SK-N-SH (cell line): ENCODE measurements around the gene MIGA2. TPM values are rescaled to one million over a fixed set of nuclear protein-coding genes. Genes with fewer than 3 reads are reported as not detected.

Experiments
- CTCF ChIA-PET: fragments of 300-600, 350-600 bp; formaldehyde crosslinking; extraction: SDS; loops from one replicate; lab custom pipeline; 2021; lab: Yijun Ruan, JAX
- POLR2A ChIA-PET: fragments of 350-600 bp; sonication (Branson Sonifier 250); formaldehyde crosslinking; extraction: SDS; loops from one replicate; lab custom pipeline; 2020; ENCODE audit warnings: antibody characterized with exemption, inconsistent platforms; lab: Yijun Ruan, JAX
- DNase-seq: peaks from one replicate; pipeline ENCODE4 v3.0.0; 2012
- H2AFZ ChIP-seq: fragments of 200-600 bp; sonication (generic); 2 replicates; pipeline ENCODE4 v1.8.1; 2016; ENCODE audit warnings: antibody characterized with exemption, mild to moderate bottlenecking, low read depth
- H3F3A ChIP-seq: fragments of 200-600 bp; sonication (generic); replicated peaks from 2 replicates; pipeline ENCODE3; 2016; ENCODE audit warnings: antibody characterized with exemption, mild to moderate bottlenecking; ENCODE audit not compliant: insufficient read depth
- H3K27ac ChIP-seq, 2 experiments: fragments of 200-500 bp in 1 of 2; fragments of 200-600 bp in 1 of 2; sonication (Bioruptor generic) in 1 of 2; sonication (generic), shearing (Covaris generic) in 1 of 2; 2 replicates each; pipeline versions ENCODE4 v1.5.1 to v1.6.1; 2014 to 2016; ENCODE audit warnings: low read depth in 2 of 2, inconsistent platforms in 1 of 2, low read length in 1 of 2, mild to moderate bottlenecking in 1 of 2, mixed read lengths in 1 of 2
- H3K27me3 ChIP-seq: fragments of 200-600 bp; sonication (generic), shearing (Covaris generic); 2 replicates; pipeline ENCODE4 v1.6.1; 2016; ENCODE audit warnings: mixed run types; ENCODE audit not compliant: insufficient read depth
- H3K36me3 ChIP-seq, 2 experiments: fragments of 200-500 bp in 1 of 2; fragments of 200-600 bp in 1 of 2; sonication (Bioruptor generic) in 1 of 2; sonication (generic) in 1 of 2; replicated peaks in 1 of 2; 2 replicates each; pipeline versions ENCODE3 to v1.5.1; 2014 to 2016; ENCODE audit warnings: low read length in 1 of 2, mild to moderate bottlenecking in 1 of 2; ENCODE audit not compliant: insufficient read depth in 2 of 2, control insufficient read depth in 1 of 2
- H3K4me1 ChIP-seq, 2 experiments: fragments of 200-500 bp in 1 of 2; fragments of 200-600 bp in 1 of 2; sonication (Bioruptor generic) in 1 of 2; sonication (generic), shearing (Covaris generic) in 1 of 2; 2 replicates each; pipeline versions ENCODE4 v1.5.1 to v1.6.1; 2014 to 2016; ENCODE audit warnings: low read depth in 1 of 2, low read length in 1 of 2, mixed run types in 1 of 2; ENCODE audit not compliant: insufficient read depth in 2 of 2, control insufficient read depth in 1 of 2
- H3K4me2 ChIP-seq: fragments of 200-600 bp; sonication (generic), shearing (Covaris generic); 2 replicates; pipeline ENCODE4 v1.6.1; 2017; ENCODE audit warnings: mixed run types
- H3K4me3 ChIP-seq, 2 experiments: fragments of 200-500 bp in 1 of 2; fragments of 200-600 bp in 1 of 2; sonication (Bioruptor generic) in 1 of 2; sonication (generic), shearing (Covaris generic) in 1 of 2; 2 replicates each; pipeline versions ENCODE4 v1.5.1 to v1.8.1; 2014 to 2016; ENCODE audit warnings: low read depth in 2 of 2, inconsistent platforms in 1 of 2, low read length in 1 of 2, mild to moderate bottlenecking in 1 of 2, mixed read lengths in 1 of 2, moderate library complexity in 1 of 2
- H3K79me2 ChIP-seq: fragments of 200-600 bp; sonication (generic); 2 replicates; pipeline ENCODE4 v1.8.1; 2017; ENCODE audit warnings: mild to moderate bottlenecking; ENCODE audit not compliant: insufficient read depth
- H3K9ac ChIP-seq: fragments of 200-600 bp; sonication (generic); 2 replicates; pipeline ENCODE4 v1.6.1; 2017; ENCODE audit warnings: mixed run types
- H3K9me2 ChIP-seq: fragments of 200-600 bp; sonication (generic); 2 replicates; pipeline ENCODE4 v1.6.1; 2017; ENCODE audit warnings: mixed run types
- H3K9me3 ChIP-seq: fragments of 200-600 bp; sonication (generic); 2 replicates; pipeline ENCODE4 v1.6.1; 2017; ENCODE audit warnings: mixed run types, mild to moderate bottlenecking, moderate library complexity
- H4K20me1 ChIP-seq: fragments of 200-600 bp; sonication (generic); 2 replicates; pipeline ENCODE4 v1.6.1; 2017; ENCODE audit warnings: mild to moderate bottlenecking, mixed run types; ENCODE audit not compliant: insufficient read depth
- CHD2 ChIP-seq: fragments of 150-350 bp; IDR thresholded peaks from 2 replicates; pipeline ENCODE4 v1.6.1; 2018; ENCODE audit warnings: low read length; ENCODE audit not compliant: partially characterized antibody
- ELF1 ChIP-seq: IDR thresholded peaks from 2 replicates; pipeline ENCODE4 v1.4.0; 2012
- EP300 ChIP-seq, 2 experiments: IDR thresholded peaks; 2 replicates each; pipeline versions ENCODE4 v1.4.0 to v1.6.1; 2012; ENCODE audit warnings: borderline replicate concordance in 1 of 2, low read depth in 1 of 2, low read length in 1 of 2
- FOSL2 ChIP-seq: IDR thresholded peaks from 2 replicates; pipeline ENCODE4 v1.4.0; 2012; ENCODE audit warnings: low read depth, mild to moderate bottlenecking, moderate library complexity, borderline replicate concordance
- FOXM1 ChIP-seq: IDR thresholded peaks from 2 replicates; pipeline ENCODE4 v1.4.0; 2012; ENCODE audit warnings: low read depth, mild to moderate bottlenecking
- IRF3 ChIP-seq: fragments of 150-350 bp; IDR thresholded peaks from 2 replicates; pipeline ENCODE4 v1.6.1; 2016; ENCODE audit warnings: mild to moderate bottlenecking, low read depth, low read length
- MAX ChIP-seq: IDR thresholded peaks from 2 replicates; pipeline ENCODE4 v1.4.0; 2012; ENCODE audit warnings: low read depth
- MEF2A ChIP-seq: IDR thresholded peaks from 2 replicates; pipeline ENCODE4 v1.4.0; 2012; ENCODE audit warnings: low read depth, borderline replicate concordance
- POLR2AphosphoS5 ChIP-seq: IDR thresholded peaks from 2 replicates; pipeline ENCODE4 v1.6.1; 2012; ENCODE audit warnings: low read depth, low read length
- RFX5 ChIP-seq: IDR thresholded peaks from 2 replicates; pipeline ENCODE4 v1.6.1; 2012; ENCODE audit warnings: mild to moderate bottlenecking, improper control_type of control experiment, low read length
- SIN3A ChIP-seq: IDR thresholded peaks from 2 replicates; pipeline ENCODE4 v1.6.1; 2012; ENCODE audit warnings: low read depth, mild to moderate bottlenecking, low read length, moderate library complexity, borderline replicate concordance
- USF2 ChIP-seq: fragments of 150-350 bp; IDR thresholded peaks from 2 replicates; pipeline ENCODE4 v1.6.1; 2017; ENCODE audit warnings: antibody characterized with exemption, low read length, low read depth, borderline replicate concordance
- WGBS: methylation state at CpG from one replicate; pipeline ENCODE4 v1.1.6; 2017; ENCODE audit warnings: low lambda C conversion rate; 5-methylcytosine and 5-hydroxymethylcytosine counted together
- polyA plus RNA-seq, 3 experiments: library from polyadenylated mRNA; depleted of rRNA; stranded (reverse); fragments of >200 nt; gene quantifications; 2 replicates each; pipeline ENCODE4 v1.2.3, GENCODE V29; 2012
- TF ChIP-seq, protein P1 (sequence below): IDR thresholded peaks from 2 replicates; pipeline ENCODE4 v1.6.1; 2012; ENCODE audit warnings: mild to moderate bottlenecking, low read depth, low read length, moderate library complexity
- TF ChIP-seq, protein P2 (sequence below): IDR thresholded peaks from 2 replicates; pipeline ENCODE4 v1.4.0; 2012; ENCODE audit warnings: low read depth, borderline replicate concordance

MIGA2 gene
- polyA plus RNA-seq, 1 of the 3 experiments (the other 2 are of a cell fraction) = 21.2 TPM

GRCh38 chr9:129063061-129063460 is 26.6 kb downstream of the MIGA2 start:
- no peak overlapping the region for H3K4me3 ChIP-seq
- H3K36me3 ChIP-seq = peaks cover 0 to 30% of the 10 kb centered on the region in 2 experiments
- H3K27ac ChIP-seq = no peak overlapping the region
- TF ChIP-seq RFX5 (no peak), SIN3A (no peak), EP300 (IDR thresholded peaks at IDR 0.05; ENCODE audit: borderline replicate concordance in 1 of 2, low read depth in 1 of 2, low read length in 1 of 2) (no peak), ELF1 (no peak)
- H2AFZ ChIP-seq = no peak overlapping the region
- no peak overlapping the region for H3K4me2 ChIP-seq
- H3K4me1 ChIP-seq = no peaks in the 10 kb centered on the region
- no peaks in the 10 kb centered on the region for H3K79me2 ChIP-seq
- no peaks in the 10 kb centered on the region for H3K27me3 ChIP-seq
- no peak for DNase-seq
- H3F3A ChIP-seq = no peaks in the 10 kb centered on the region
- 80% methylated on average over 2 of the region's 9 CpGs for WGBS
- POLR2A ChIA-PET = no interaction called here
- H3K9me3 ChIP-seq = no peaks in the 10 kb centered on the region
- no peaks in the 10 kb centered on the region for H3K9me2 ChIP-seq
- no peaks in the 10 kb centered on the region for H4K20me1 ChIP-seq
- no peak overlapping the region for H3K9ac ChIP-seq
- CTCF ChIA-PET = no interaction called here

DNA sequence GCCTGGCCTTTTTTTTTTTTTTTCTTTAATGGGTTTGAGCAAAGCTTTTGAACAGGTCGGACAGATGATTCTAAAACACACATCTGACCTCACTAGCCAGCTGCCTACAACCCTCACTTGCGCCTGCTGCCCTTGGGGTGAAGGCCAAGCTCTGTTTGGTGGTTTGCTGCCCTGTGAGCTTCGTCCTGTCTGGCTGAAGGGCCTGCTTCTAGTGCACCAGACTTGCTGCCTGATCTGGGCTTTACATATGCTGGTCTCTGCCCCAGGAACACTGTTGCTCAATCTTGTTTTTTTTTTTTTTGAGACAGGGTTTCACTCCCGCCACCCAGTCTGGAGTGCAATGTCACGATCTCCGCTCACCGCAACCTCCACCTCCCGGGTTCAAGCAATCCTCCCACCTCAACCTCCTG is 28.1 kb downstream of the MIGA2 start:
- Histone ChIP-seq H3K9me3 (no peaks in the 10 kb centered on the region), H4K20me1 (no peaks in the 10 kb centered on the region), H3K4me1 (peaks cover 0 to 10% of the 10 kb centered on the region in 2 experiments; a peak in 1 of 4 replicates), H3K4me2 (no peak overlapping the region), H3K79me2 (no peaks in the 10 kb centered on the region), H2AFZ (no peak overlapping the region), H3K9ac (no peak overlapping the region), H3K27me3 (no peaks in the 10 kb centered on the region), H3K4me3 (no peak overlapping the region), H3K27ac (no peak overlapping the region), H3F3A (no peaks in the 10 kb centered on the region), H3K36me3 (peaks cover 0 to 33% of the 10 kb centered on the region in 2 experiments), H3K9me2 (no peaks in the 10 kb centered on the region)
- no peak for DNase-seq
- WGBS = 96% methylated on average over 8 of the region's 8 CpGs
- ChIA-PET CTCF (interaction anchor here (0.7 kb wide), 1 partner anchor 737 kb away, joined by 4 read pairs; no protein-coding TSS in a partner anchor), POLR2A (no interaction called here)
- TF ChIP-seq CHD2 (no peak), IRF3 (no peak)

DNA sequence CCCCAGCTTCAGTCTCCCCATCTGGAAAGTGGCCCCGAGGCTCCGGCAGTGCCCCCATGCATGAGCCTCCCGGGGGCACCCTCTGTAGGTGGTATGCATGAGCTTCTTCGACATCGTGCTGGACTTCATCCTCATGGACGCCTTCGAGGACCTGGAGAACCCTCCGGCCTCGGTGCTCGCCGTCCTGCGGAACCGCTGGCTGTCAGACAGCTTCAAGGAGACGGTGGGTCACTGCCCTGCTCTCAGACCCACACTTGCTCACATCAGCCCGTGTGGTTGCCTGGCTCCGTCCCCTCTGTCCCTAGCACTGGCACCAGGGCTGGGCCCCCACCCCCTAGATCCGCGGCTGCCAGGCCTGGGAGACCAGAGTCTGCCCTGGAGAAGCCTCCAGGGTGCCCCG is 31.7 kb downstream of the MIGA2 start:
- H4K20me1 ChIP-seq = no peaks in the 10 kb centered on the region
- H3K9me2 ChIP-seq = no peaks in the 10 kb centered on the region
- no peak overlapping the region for H2AFZ ChIP-seq
- no peaks in the 10 kb centered on the region for H3K9me3 ChIP-seq
- H3K4me2 ChIP-seq = no peak overlapping the region
- H3K27ac ChIP-seq = peak overlapping the region in 1 of 2 experiments; percentile 80; a peak in 1 of 4 replicates
- H3K4me3 ChIP-seq = no peak overlapping the region
- peaks cover 0 to 17% of the 10 kb centered on the region in 2 experiments; a peak in 1 of 4 replicates for H3K4me1 ChIP-seq
- ChIA-PET CTCF (interaction anchor here (1.0 to 1.3 kb wide), 2 partner anchors 9 to 63 kb away, joined by 3 to 4 read pairs; no protein-coding TSS in a partner anchor), POLR2A (interaction anchor here (1.3 kb wide), 1 partner anchor 13 kb away, joined by 6 read pairs; the partner anchor contains the start of gene DOLPP1)
- peaks cover 2% of the 10 kb centered on the region for H3F3A ChIP-seq
- no peak for DNase-seq
- no peak overlapping the region for H3K9ac ChIP-seq
- peaks cover 0 to 26% of the 10 kb centered on the region in 2 experiments for H3K36me3 ChIP-seq
- H3K79me2 ChIP-seq = no peaks in the 10 kb centered on the region
- WGBS = 79% methylated on average over 4 of the region's 19 CpGs
- no peaks in the 10 kb centered on the region for H3K27me3 ChIP-seq
- no peak for TF ChIP-seq POLR2AphosphoS5
- no peak for TF ChIP-seq FOSL2
- TF ChIP-seq MAX = no peak
- no peak for TF ChIP-seq MEF2A
- no peak for TF ChIP-seq FOXM1
- TF ChIP-seq USF2 = no peak
- TF ChIP-seq, protein P1, sequence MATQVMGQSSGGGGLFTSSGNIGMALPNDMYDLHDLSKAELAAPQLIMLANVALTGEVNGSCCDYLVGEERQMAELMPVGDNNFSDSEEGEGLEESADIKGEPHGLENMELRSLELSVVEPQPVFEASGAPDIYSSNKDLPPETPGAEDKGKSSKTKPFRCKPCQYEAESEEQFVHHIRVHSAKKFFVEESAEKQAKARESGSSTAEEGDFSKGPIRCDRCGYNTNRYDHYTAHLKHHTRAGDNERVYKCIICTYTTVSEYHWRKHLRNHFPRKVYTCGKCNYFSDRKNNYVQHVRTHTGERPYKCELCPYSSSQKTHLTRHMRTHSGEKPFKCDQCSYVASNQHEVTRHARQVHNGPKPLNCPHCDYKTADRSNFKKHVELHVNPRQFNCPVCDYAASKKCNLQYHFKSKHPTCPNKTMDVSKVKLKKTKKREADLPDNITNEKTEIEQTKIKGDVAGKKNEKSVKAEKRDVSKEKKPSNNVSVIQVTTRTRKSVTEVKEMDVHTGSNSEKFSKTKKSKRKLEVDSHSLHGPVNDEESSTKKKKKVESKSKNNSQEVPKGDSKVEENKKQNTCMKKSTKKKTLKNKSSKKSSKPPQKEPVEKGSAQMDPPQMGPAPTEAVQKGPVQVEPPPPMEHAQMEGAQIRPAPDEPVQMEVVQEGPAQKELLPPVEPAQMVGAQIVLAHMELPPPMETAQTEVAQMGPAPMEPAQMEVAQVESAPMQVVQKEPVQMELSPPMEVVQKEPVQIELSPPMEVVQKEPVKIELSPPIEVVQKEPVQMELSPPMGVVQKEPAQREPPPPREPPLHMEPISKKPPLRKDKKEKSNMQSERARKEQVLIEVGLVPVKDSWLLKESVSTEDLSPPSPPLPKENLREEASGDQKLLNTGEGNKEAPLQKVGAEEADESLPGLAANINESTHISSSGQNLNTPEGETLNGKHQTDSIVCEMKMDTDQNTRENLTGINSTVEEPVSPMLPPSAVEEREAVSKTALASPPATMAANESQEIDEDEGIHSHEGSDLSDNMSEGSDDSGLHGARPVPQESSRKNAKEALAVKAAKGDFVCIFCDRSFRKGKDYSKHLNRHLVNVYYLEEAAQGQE = no peak
- TF ChIP-seq, protein P2, sequence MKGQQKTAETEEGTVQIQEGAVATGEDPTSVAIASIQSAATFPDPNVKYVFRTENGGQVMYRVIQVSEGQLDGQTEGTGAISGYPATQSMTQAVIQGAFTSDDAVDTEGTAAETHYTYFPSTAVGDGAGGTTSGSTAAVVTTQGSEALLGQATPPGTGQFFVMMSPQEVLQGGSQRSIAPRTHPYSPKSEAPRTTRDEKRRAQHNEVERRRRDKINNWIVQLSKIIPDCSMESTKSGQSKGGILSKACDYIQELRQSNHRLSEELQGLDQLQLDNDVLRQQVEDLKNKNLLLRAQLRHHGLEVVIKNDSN = no peak
